Measurements from ENCODE around the gene TULP4. TPM values are rescaled to one million over a fixed set of nuclear protein-coding genes. Genes with fewer than 3 reads are reported as not detected.

Gene TULP4
- total RNA-seq, 1 experiment from 2014 or later: 52.8 TPM

DNA sequence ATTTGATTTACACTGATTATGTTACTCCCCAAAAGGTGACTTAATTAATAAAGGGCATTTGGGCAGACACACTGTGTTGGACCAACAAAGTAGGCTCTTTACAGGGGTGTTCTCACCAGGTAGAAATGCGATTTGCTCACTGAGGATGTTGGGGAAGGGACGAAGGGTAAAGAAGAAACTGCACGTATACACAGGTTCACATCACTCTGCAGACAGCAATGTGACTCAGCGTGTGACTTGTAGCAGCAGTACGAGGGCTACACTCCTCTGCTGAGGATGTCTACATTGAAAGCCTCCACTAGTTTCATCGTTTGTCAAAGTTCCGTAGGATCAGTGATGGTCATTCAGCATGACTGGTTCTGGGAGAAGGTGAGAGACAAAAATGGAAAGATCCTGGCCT, 194.9 kb downstream of the TULP4 start (continued):
- TF ChIP-seq, protein P1, sequence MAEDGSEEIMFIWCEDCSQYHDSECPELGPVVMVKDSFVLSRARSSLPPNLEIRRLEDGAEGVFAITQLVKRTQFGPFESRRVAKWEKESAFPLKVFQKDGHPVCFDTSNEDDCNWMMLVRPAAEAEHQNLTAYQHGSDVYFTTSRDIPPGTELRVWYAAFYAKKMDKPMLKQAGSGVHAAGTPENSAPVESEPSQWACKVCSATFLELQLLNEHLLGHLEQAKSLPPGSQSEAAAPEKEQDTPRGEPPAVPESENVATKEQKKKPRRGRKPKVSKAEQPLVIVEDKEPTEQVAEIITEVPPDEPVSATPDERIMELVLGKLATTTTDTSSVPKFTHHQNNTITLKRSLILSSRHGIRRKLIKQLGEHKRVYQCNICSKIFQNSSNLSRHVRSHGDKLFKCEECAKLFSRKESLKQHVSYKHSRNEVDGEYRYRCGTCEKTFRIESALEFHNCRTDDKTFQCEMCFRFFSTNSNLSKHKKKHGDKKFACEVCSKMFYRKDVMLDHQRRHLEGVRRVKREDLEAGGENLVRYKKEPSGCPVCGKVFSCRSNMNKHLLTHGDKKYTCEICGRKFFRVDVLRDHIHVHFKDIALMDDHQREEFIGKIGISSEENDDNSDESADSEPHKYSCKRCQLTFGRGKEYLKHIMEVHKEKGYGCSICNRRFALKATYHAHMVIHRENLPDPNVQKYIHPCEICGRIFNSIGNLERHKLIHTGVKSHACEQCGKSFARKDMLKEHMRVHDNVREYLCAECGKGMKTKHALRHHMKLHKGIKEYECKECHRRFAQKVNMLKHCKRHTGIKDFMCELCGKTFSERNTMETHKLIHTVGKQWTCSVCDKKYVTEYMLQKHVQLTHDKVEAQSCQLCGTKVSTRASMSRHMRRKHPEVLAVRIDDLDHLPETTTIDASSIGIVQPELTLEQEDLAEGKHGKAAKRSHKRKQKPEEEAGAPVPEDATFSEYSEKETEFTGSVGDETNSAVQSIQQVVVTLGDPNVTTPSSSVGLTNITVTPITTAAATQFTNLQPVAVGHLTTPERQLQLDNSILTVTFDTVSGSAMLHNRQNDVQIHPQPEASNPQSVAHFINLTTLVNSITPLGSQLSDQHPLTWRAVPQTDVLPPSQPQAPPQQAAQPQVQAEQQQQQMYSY (CRISPR knock-in tag; IDR thresholded peaks at IDR 0.05): no peak
- no peak for TF ChIP-seq HMGA2 (CRISPR knock-in tag; IDR thresholded peaks at IDR 0.05)
- no peak for TF ChIP-seq RELA (CRISPR knock-in tag; IDR thresholded peaks at IDR 0.05; ENCODE audit: borderline replicate concordance)

DNA sequence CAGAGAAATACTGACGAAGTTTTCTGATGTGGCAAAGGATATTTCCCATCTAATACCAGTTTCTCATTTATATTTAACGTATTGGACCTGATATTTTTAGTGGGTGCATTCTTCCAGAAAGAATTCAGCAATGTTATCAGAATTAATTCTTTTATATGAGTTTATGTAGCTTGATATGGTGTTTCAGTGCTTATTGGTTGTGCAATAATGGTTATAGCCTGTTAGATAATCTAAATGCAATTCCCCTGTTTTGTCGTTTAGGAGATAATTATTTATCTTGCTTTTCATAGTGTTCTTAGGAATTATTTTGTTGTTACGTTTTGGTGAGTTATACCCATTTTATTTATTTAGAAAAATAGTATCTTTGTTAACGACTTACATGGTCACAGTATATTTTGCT, 196.2 kb downstream of the TULP4 start:
- ChIA-PET CTCF (interaction anchor here (0.6 kb wide), 1 partner anchor 296 kb away, joined by 4 read pairs; no protein-coding TSS in a partner anchor), POLR2A (no interaction called here)
- TF ChIP-seq RORB (CRISPR knock-in tag; IDR thresholded peaks at IDR 0.05): no peak
- TF ChIP-seq, protein P1 (CRISPR knock-in tag; IDR thresholded peaks at IDR 0.05): no peak
- TF ChIP-seq NR2C2 (CRISPR knock-in tag; IDR thresholded peaks at IDR 0.05): no peak
- no peak for TF ChIP-seq FOXK1 (CRISPR knock-in tag; IDR thresholded peaks at IDR 0.05)
- H3K36me3 Mint-ChIP-seq: peaks cover 4% of the 10 kb centered on the region; the same call in 1 of the 2 replicates
- no peaks in the 10 kb centered on the region; the same call in 1 of the 2 replicates for H3K27me3 Mint-ChIP-seq (ENCODE audit: low read depth)
- ATAC-seq: no peak
- H3K27ac Mint-ChIP-seq: no peak overlapping the region
- H3K9me3 Mint-ChIP-seq: 0 out of 2 replicates have a peak, but pooled peaks cover 6% of the 10 kb centered on the region
- no peak overlapping the region for H3K4me3 Mint-ChIP-seq
- peaks cover 3% of the 10 kb centered on the region for H3K4me1 Mint-ChIP-seq
- no peak for DNase-seq (ENCODE audit: low spot score)

DNA sequence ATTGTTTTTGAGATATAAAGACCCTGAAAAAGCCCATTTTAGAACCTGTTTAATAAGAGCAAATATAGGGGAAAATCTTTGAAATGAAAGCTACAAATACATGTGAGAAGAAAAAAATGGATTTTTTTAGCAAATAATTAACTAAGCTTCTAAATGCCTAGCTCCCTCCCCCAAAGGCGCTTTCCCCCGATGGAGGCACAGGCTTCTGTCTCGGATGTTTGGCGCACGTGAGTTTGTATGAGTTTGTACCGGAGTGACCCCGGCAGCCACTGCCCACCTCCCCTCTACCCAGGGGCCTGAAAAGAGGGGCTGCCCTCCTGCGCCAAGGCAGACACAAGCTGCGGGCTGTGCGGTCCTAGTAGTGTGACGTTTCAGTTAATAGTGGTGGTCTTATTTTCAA, 197.2 kb downstream of the TULP4 start:
- Mint-ChIP-seq H3K27me3 (ENCODE audit: low read depth) (no peaks in the 10 kb centered on the region), H3K4me3 (no peak overlapping the region), H3K36me3 (peaks cover 4% of the 10 kb centered on the region; the same call in 1 of the 2 replicates), H3K9me3 (0 out of 2 replicates have a peak, but pooled peaks cover 6% of the 10 kb centered on the region), H3K4me1 (peaks cover 3% of the 10 kb centered on the region), H3K27ac (no peak overlapping the region)
- no peak for TF ChIP-seq ZNF232 (CRISPR knock-in tag; IDR thresholded peaks at IDR 0.05)
- TF ChIP-seq, protein P2, sequence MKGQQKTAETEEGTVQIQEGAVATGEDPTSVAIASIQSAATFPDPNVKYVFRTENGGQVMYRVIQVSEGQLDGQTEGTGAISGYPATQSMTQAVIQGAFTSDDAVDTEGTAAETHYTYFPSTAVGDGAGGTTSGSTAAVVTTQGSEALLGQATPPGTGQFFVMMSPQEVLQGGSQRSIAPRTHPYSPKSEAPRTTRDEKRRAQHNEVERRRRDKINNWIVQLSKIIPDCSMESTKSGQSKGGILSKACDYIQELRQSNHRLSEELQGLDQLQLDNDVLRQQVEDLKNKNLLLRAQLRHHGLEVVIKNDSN (CRISPR knock-in tag; IDR thresholded peaks at IDR 0.05): no peak
- TF ChIP-seq, protein P3, sequence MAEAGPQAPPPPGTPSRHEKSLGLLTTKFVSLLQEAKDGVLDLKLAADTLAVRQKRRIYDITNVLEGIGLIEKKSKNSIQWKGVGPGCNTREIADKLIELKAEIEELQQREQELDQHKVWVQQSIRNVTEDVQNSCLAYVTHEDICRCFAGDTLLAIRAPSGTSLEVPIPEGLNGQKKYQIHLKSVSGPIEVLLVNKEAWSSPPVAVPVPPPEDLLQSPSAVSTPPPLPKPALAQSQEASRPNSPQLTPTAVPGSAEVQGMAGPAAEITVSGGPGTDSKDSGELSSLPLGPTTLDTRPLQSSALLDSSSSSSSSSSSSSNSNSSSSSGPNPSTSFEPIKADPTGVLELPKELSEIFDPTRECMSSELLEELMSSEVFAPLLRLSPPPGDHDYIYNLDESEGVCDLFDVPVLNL (CRISPR knock-in tag; IDR thresholded peaks at IDR 0.05; ENCODE audit: borderline replicate concordance, low read depth): no peak
- TF ChIP-seq HMGA2 (CRISPR knock-in tag; IDR thresholded peaks at IDR 0.05): no peak
- TF ChIP-seq, protein P4, sequence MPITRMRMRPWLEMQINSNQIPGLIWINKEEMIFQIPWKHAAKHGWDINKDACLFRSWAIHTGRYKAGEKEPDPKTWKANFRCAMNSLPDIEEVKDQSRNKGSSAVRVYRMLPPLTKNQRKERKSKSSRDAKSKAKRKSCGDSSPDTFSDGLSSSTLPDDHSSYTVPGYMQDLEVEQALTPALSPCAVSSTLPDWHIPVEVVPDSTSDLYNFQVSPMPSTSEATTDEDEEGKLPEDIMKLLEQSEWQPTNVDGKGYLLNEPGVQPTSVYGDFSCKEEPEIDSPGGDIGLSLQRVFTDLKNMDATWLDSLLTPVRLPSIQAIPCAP (CRISPR knock-in tag; IDR thresholded peaks at IDR 0.05): no peak
- TF ChIP-seq JAZF1 (CRISPR knock-in tag; IDR thresholded peaks at IDR 0.05): no peak
- TF ChIP-seq, protein P5, sequence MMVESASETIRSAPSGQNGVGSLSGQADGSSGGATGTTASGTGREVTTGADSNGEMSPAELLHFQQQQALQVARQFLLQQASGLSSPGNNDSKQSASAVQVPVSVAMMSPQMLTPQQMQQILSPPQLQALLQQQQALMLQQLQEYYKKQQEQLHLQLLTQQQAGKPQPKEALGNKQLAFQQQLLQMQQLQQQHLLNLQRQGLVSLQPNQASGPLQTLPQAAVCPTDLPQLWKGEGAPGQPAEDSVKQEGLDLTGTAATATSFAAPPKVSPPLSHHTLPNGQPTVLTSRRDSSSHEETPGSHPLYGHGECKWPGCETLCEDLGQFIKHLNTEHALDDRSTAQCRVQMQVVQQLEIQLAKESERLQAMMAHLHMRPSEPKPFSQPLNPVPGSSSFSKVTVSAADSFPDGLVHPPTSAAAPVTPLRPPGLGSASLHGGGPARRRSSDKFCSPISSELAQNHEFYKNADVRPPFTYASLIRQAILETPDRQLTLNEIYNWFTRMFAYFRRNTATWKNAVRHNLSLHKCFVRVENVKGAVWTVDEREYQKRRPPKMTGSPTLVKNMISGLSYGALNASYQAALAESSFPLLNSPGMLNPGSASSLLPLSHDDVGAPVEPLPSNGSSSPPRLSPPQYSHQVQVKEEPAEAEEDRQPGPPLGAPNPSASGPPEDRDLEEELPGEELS (CRISPR knock-in tag; IDR thresholded peaks at IDR 0.05): no peak
- no peak for TF ChIP-seq KAT7 (CRISPR knock-in tag; IDR thresholded peaks at IDR 0.05; ENCODE audit: borderline replicate concordance)
- ChIA-PET POLR2A (interaction anchor here (0.5 kb wide), 1 partner anchor 1586 kb away, joined by 10 read pairs; no protein-coding TSS in a partner anchor), CTCF (interaction anchor here (1.2 to 2.3 kb wide), 2 partner anchors 9 to 288 kb away, joined by 3 to 11 read pairs; no protein-coding TSS in a partner anchor)
- ATAC-seq (no peak), DNase-seq (ENCODE audit: low spot score) (no peak)
